Measurements from ENCODE around the gene CDK14.
"Not testable (repeated sequence)": the region's sequence is repeated elsewhere in the genome, so short reads cannot be mapped to it uniquely, and the experiment has no call there.

The CDK14 gene

DNA sequence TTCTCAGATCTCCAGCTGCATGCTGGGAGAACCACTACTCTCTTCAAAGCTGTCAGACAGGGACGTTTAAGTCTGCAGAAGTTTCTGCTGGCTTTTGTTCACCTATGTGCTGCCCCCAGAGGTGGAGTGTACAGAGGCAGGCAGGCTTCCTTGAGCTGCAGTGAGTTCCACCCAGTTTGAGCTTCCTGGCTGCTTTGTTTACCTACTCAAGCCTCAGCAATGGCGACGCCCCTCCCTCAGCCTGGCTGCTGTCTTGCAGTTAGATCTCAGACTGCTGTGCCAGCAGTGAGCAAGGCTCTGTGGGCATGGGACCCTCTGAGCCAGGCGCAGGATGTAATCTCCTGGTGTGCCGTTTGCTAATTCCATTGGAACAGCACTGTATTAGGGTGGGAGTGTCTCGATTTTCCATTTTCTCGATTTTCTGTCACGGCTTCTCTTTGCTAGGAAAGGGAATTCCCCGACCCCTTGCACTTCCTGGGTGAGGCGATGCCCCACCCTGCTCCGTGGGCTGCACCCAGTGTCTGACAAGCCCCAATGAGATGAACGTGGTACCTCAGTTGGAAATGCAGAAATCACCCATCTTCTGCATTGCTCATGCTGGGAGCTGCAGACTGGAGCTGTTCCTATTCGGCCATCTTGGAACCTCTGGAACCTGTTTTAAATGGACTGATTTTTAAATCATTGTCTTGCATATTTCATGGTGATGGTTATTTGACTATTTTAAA lies 332.7 kb downstream of the CDK14 start:
- intact Hi-C loops (cut with DNase I): not testable (repeated sequence)
- peak in 2 of 10 donors; percentile 60 to 78 for DNase-seq

DNA sequence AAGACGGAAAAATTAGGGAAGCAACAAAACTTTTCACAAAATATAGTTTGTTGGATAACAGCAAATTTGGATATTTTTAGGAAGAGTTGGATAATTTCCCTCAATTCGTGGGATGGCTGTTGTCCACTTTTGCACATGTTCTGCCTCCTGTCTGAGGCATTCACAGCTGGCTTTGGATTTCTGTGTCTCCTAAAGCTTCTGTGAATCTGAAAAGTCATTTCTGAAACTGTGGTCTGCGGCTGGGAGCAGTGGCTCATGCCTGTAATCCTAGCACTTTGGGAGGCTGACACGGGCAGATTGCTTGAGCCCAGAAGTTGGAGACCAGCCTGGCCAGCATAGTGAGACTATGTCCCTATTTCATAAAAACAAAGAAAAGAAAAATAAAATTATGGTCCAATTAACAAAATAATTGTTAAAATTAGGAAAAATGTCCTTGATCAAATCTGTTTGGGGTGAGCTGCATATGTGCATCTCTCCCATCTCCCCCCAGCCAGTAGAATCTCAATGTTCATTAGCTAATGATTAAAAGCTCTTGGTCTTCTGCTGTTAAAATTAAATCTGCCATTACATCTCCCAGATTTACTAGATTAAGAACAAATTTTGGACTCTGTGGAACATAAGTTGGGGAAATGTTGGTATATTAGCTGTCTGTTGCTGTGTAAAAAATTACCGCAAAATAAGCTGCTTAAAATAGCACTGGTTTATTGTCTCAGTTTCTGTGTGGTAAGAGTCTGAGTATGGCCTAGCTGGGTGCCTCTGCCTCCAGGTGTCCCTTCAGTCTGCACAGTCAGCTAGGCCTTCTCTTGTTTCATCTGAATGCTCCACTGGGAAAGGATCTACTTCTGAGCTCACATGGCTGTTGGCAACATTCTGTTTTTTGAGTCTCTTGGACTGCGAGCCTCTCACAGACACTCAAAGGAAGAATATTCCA lies 336.1 kb downstream of the CDK14 start:
- DNase-seq: peak in 1 of 10 donors; percentile 34
- intact Hi-C loops (cut with DNase I): no loop called here

GRCh38 chr7:90933041-90933440 lies 336.9 kb downstream of the CDK14 start:
- DNase-seq: no peak
- intact Hi-C loops (cut with DNase I): no loop called here

GRCh38 chr7:90933984-90934383 lies 337.9 kb downstream of the CDK14 start:
- peak in 3 of 10 donors; percentile 50 to 63 (median 57) for DNase-seq
- intact Hi-C loops (cut with DNase I): no loop called here

DNA sequence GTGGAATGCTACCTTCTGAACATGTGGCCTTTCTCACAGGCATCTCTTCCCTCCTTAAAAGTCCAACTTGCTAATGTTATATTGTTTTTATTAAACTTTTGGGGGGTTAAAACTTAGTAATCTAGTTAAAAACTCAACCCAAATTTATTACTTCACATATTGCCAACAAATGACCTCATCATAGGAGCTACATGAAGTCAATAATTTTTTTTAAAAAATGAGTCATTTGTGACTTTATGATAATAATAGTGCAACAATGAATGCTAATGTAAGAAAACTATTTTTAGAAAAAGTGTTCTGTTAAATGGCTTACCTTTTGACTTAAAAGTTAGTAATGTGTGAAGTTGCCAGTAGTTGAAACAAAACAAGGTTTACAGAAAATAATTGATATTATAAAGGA lies 342.2 kb downstream of the CDK14 start:
- no peak for DNase-seq
- intact Hi-C loops (cut with DNase I): no loop called here

GRCh38 chr7:90939666-90940065 lies 343.5 kb downstream of the CDK14 start:
- intact Hi-C loops (cut with DNase I): no loop called here
- no peak for DNase-seq

GRCh38 chr7:90944021-90944420 lies 347.9 kb downstream of the CDK14 start:
- intact Hi-C loops (cut with DNase I): no loop called here
- DNase-seq: no peak

DNA sequence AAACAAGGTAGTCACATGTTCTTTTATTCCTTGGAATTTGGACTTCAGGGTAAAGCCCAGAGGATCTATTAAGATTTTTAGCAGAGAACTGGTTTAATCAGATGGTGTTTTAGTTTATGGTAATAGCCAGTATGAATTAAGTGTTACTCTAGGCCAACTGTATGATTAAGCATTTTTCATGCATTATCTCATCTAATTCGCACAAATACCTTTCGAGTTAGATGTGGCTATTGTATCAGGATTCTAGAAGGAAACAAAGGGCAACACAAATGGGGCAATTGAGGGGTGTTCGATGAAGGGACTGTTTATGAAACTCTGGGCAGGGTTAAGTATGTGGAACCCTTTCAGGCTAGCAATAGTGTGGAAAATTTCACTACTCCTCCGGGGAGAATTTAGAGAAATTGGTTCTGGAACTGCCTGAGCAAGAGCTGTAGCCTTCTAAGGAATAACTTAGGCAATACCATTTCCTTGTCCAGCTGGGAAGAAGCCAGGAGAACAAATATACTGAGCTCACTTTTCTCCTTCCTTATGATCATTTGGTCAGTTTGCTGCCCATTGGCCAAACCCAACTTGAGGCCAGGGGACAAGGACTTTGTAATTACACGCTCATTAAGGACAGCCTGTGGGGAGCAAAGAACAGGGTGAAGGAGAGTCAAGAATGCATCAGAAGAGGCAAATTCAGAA lies 349.1 kb downstream of the CDK14 start:
- DNase-seq: no peak
- intact Hi-C loops (cut with DNase I): no loop called here

GRCh38 chr7:90946730-90947501 lies 350.8 kb downstream of the CDK14 start:
- no peak for DNase-seq
- intact Hi-C loops (cut with DNase I): no loop called here

- intact Hi-C loops (cut with DNase I): no loop called here
- DNase-seq: no peak
Observed at GRCh38 chr7:90948085-90948484, 352.0 kb downstream of the CDK14 start.

DNA sequence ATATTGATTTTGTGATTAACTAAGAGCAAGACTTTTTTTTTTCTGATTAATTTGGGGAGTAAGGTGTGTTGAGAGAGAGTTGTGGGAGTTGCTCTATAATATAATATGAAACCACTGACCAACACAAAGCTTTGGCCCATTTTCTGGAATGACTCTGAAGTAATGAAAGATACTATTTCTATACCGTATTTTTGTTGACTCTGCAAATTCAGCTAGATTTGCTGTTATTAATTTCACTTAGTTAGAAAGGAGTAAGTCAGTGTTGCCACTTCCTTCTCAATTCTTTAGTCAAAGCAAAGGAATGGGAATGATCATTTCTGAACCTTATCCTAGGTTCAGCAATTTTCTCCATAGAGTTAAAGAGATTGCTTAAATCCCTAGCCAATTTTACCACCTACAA lies 355.1 kb downstream of the CDK14 start:
- intact Hi-C loops (cut with DNase I): no loop called here
- no peak for DNase-seq

DNA sequence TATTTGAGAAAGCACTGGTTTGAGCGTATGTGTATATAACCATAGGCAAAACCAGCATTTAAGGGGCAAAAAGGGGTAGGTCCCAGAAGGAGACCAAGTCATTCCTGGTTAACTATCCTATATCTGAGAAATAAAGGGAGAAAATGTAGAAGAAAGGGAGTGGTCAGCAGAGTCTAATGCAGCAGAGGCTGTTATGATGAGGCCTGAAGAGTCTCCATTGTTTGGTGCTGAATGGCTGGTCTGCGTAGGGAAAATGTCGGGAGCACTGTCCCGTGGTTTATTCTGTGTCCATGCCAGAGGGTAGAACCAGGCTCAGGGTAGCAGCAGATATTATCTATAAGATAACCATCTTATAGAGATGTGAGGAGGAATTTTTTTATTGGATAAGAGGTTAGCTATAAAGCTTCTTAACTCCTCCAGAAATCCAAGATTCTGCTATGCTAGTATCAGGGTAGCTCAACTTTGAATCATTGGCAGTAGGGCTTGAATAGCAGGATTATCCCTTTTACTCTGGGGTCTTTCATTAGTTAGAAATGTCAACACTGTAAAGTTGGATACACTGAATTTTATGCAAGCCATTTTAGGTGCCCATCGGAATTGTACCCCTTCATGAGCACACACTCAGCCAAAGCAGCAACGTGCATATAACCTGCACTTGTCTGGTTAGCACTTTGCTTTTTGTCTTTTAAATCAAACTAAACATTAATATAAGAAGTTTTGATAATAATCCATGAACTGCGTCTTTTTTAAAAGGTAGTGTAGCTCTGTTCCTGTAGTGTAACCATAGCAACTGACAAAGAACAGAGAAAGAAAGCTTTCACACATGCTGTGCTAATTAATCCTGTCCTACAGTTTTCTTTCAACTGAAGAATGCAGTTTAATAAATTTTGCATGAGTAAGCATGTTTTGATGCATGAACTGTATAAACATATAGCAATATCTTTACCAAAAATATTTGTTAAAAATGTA lies 356.1 kb downstream of the CDK14 start:
- DNase-seq: no peak

DNA sequence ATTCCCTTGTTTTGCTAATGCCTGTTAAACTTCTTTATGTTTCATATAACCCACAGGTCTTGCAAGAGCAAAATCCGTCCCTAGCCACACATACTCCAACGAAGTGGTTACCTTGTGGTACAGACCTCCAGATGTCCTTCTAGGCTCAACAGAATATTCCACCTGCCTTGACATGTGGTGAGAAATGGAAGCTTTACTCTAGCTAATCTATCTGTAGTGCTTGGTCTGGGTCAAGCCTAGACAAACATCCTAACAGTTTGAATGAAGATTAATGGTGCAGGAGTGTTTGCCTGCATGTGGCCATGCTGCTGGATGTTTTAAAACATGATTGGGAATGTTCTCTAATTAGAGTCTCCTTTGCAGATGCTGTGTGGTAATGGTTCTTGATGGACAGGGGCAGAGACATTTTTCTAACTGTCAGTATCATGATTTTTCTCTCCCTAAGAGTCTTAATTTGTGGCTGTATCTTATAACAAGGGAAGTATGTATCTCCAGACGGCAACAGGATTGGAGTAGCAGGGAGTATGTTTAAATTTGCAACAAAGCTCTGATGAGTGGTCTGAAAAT lies 359.6 kb downstream of the CDK14 start:
- intact Hi-C loops (cut with DNase I): no loop called here

More for the DNA sequence above, 356.1 kb downstream of the CDK14 start:
- intact Hi-C loops (cut with DNase I): no loop called here

GRCh38 chr7:90957883-90958282 lies 361.8 kb downstream of the CDK14 start:
- intact Hi-C loops (cut with DNase I): no loop called here
- DNase-seq: no peak

More for the DNA sequence above, 359.6 kb downstream of the CDK14 start:
- DNase-seq: no peak

DNA sequence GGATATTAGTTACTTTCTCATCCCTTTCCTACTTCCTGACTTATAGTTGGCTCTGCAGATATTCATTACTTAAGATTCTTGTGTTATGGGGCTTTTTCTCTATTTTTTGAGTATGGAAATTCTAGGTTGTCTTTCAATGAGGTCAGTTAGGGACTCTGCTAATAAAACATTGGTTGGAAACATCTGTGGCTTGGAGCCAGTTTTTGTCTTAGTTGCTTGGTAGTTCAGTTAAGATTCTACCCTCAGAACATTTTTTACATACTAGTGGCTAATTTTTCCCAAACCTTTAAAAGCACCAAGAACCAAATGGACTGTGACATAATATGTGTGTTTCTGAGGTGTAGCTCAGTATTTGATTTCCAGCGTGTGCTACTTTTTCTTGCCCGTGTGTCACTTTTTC lies 362.5 kb downstream of the CDK14 start:
- no peak for DNase-seq
- intact Hi-C loops (cut with DNase I): no loop called here

DNA sequence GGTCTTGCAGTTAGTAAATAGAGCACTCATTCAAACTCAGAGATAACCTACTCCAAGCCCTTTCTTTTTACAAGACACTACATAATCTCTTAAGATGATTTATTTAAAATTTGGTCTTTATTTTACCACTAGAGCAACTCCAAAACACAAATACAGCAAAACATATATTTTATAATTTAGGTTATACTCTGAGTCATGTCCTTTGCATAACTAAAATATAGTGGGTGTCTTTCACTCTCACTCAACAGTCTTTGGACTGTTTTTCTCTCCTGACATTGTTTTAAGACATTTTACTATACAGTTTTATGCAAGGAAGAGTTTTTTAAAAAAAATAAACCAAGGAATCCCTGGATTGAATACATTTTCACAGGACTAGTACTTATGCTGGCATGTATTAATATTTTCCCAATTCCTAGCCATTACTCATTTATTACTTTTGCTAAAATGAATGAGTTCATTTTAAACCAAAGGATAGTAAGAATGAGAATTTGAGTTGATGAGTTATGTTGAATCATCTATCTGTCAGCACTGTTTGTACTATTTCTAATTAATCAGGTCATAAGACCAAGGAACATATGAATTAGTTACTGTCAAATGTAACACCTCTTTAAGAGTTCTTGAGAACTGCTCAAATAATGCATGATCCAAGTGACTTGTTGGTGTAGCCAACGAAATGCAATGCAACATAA lies 365.1 kb downstream of the CDK14 start:
- DNase-seq: no peak
- intact Hi-C loops (cut with DNase I): no loop called here

DNA sequence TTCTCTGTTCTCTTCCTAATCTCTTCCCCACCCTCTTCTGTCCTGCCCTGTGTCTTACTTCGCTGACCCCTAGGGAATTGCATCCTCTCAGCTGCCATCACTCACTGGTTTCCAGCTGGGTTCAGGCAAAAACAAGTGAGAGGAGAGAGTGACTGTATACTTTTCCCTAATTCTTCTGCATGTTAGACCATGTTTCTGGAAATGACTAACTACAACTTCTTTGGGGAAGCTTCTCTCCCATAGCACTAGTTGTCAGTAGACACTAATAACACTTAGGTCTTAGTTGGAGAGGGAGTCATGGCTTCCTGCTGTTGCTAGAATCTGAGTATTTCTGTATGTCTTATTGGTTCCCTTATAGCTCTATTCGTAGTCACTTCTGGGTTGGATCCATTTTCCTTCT lies 369.1 kb downstream of the CDK14 start:
- intact Hi-C loops (cut with DNase I): no loop called here

DNA sequence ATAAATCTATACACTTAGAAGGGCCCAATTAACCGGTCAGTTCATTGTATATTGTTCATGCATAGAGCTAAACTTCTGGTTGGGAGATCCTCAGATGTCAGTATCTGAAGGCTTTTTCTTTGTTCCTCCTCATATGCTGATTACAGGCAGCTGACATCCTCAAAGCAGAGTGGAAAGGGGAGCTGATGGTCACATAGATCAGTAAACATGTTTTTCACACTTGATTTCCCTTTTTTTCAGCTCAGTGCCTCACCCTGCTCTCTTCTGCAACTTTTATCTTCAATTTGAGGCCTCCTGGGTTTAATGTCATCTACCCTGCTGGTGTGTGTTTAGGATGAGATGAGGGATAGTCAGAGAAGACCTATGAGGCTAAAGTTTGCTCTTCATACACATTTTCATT lies 370.2 kb downstream of the CDK14 start:
- intact Hi-C loops (cut with DNase I): no loop called here
- no peak for DNase-seq

More for the DNA sequence above, 369.1 kb downstream of the CDK14 start:
- no peak for DNase-seq
